ENCODE measurements around the gene PSRC1. TPM values are rescaled to one million over a fixed set of nuclear protein-coding genes. Genes with fewer than 3 reads are reported as not detected.
A peak's percentile ranks its signal among the peaks of the same experiment; 100 is the strongest.

PSRC1 gene
- total RNA-seq, 2 experiments from 2014 or later, result 40.7 to 42.7 TPM

- ChIA-PET POLR2A (no interaction called here), CTCF (ENCODE audit: unreplicated experiment) (no interaction called here)
- H3K9me3 ChIP-seq (ENCODE audit: low read length), result no peaks in the 10 kb centered on the region
- no peak for DNase-seq (ENCODE audit: low spot score)
- no TSS peak for BruUV-seq (replicated peaks)
- intact Hi-C loops (cut with micrococcal nuclease; ENCODE audit: unreplicated experiment), result no loop called here
- no peaks in the 10 kb centered on the region for H3K4me1 ChIP-seq (ENCODE audit: insufficient read depth, low read length, poor library complexity, severe bottlenecking)
- H3K27ac ChIP-seq (ENCODE audit: low read depth, low read length, poor library complexity, severe bottlenecking), result no peak overlapping the region
- H3K9me2 ChIP-seq (ENCODE audit: insufficient read depth, low read length), result no peaks in the 10 kb centered on the region
- H3K4me3 ChIP-seq (ENCODE audit: low read depth, low read length, poor library complexity, severe bottlenecking), result no peak overlapping the region
- TF ChIP-seq, protein P1, sequence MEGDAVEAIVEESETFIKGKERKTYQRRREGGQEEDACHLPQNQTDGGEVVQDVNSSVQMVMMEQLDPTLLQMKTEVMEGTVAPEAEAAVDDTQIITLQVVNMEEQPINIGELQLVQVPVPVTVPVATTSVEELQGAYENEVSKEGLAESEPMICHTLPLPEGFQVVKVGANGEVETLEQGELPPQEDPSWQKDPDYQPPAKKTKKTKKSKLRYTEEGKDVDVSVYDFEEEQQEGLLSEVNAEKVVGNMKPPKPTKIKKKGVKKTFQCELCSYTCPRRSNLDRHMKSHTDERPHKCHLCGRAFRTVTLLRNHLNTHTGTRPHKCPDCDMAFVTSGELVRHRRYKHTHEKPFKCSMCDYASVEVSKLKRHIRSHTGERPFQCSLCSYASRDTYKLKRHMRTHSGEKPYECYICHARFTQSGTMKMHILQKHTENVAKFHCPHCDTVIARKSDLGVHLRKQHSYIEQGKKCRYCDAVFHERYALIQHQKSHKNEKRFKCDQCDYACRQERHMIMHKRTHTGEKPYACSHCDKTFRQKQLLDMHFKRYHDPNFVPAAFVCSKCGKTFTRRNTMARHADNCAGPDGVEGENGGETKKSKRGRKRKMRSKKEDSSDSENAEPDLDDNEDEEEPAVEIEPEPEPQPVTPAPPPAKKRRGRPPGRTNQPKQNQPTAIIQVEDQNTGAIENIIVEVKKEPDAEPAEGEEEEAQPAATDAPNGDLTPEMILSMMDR (conservative IDR thresholded peaks at IDR 0.05; ENCODE audit: low read length), result no peak
- TF ChIP-seq EZH2phosphoT487 (IDR thresholded peaks at IDR 0.05; ENCODE audit: borderline replicate concordance, low read depth, low read length), result no peak
- H2AFZ ChIP-seq (ENCODE audit: low read length), result no peak overlapping the region
- H3K4me2 ChIP-seq (ENCODE audit: low read length), result no peak overlapping the region
- H3K79me2 ChIP-seq (ENCODE audit: insufficient read depth, low read depth, low read length), result no peaks in the 10 kb centered on the region
- no peaks in the 10 kb centered on the region for H4K20me1 ChIP-seq (ENCODE audit: insufficient read depth, low read length)
- H3K36me3 ChIP-seq (ENCODE audit: insufficient read depth, low read length), result peaks cover 84% of the 10 kb centered on the region
Observed at GRCh38 chr1:109235137-109235536, 47.8 kb downstream of the PSRC1 start.

GRCh38 chr1:109231066-109231465, 51.9 kb downstream of the PSRC1 start:
- H3K4me3 ChIP-seq (ENCODE audit: low read depth, low read length, poor library complexity, severe bottlenecking), result no peak overlapping the region
- H3K9me3 ChIP-seq (ENCODE audit: low read length), result no peaks in the 10 kb centered on the region
- no peak overlapping the region for H3K27ac ChIP-seq (ENCODE audit: low read depth, low read length, poor library complexity, severe bottlenecking)
- ChIA-PET CTCF (ENCODE audit: unreplicated experiment) (interaction anchor here (0.9 kb wide), 1 partner anchor 9 kb away, joined by 3 read pairs; no protein-coding TSS in a partner anchor), POLR2A (interaction anchor here (1.1 to 1.4 kb wide), 2 partner anchors 13 to 14 kb away, joined by 3 read pairs; no protein-coding TSS in a partner anchor)
- H3K4me2 ChIP-seq (ENCODE audit: low read length), result no peak overlapping the region
- H3K9me2 ChIP-seq (ENCODE audit: insufficient read depth, low read length), result no peaks in the 10 kb centered on the region
- H4K20me1 ChIP-seq (ENCODE audit: insufficient read depth, low read length), result no peaks in the 10 kb centered on the region
- TF ChIP-seq, protein P1 (conservative IDR thresholded peaks at IDR 0.05; ENCODE audit: low read length), result no peak
- H3K4me1 ChIP-seq (ENCODE audit: insufficient read depth, low read length, poor library complexity, severe bottlenecking), result no peaks in the 10 kb centered on the region
- intact Hi-C loops (cut with micrococcal nuclease; ENCODE audit: unreplicated experiment), result no loop called here
- H3K36me3 ChIP-seq (ENCODE audit: insufficient read depth, low read length), result peaks cover 89% of the 10 kb centered on the region
- 0 out of 2 replicates have a peak, but pooled peaks cover 3% of the 10 kb centered on the region for H3K79me2 ChIP-seq (ENCODE audit: insufficient read depth, low read depth, low read length)
- H2AFZ ChIP-seq (ENCODE audit: low read length), result no peak overlapping the region
- TSS peak; percentile 46 for BruUV-seq (replicated peaks)
- no peak for DNase-seq (ENCODE audit: low spot score)

Other genes with a start within 250 kb of the PSRC1 start
- 6.6 and 11.0 TPM in 2 replicates for gene WDR47, start 241.0 kb downstream of the PSRC1 start, total RNA-seq (2014; rRNA removed; shearing (Covaris generic))
- gene WDR47, start 241.0 kb downstream of the PSRC1 start, total RNA-seq (2022), result 9.4 and 12.0 TPM in 2 replicates
- 7.6 and 8.3 TPM in 2 replicates for gene TAF13, start 207.1 kb downstream of the PSRC1 start, total RNA-seq (2014; rRNA removed; shearing (Covaris generic))
- gene TAF13, start 207.1 kb downstream of the PSRC1 start, total RNA-seq (2022), result 22.7 and 27.2 TPM in 2 replicates
- gene TMEM167B, start 192.4 kb downstream of the PSRC1 start, total RNA-seq (2014; rRNA removed; shearing (Covaris generic)), result 12.3 and 14.9 TPM in 2 replicates
- gene TMEM167B, start 192.4 kb downstream of the PSRC1 start, total RNA-seq (2022), result 21.0 and 21.2 TPM in 2 replicates
- not detected in 2 replicates for gene ELAPOR1, start 169.0 kb downstream of the PSRC1 start, total RNA-seq (2014; rRNA removed; shearing (Covaris generic))
- 0.35 TPM in 1 of 2 replicates, not detected in the other for gene ELAPOR1, start 169.0 kb downstream of the PSRC1 start, total RNA-seq (2022)
- gene SARS1, start 69.2 kb downstream of the PSRC1 start, total RNA-seq (2014; rRNA removed; shearing (Covaris generic)), result 277 and 295 TPM in 2 replicates
- gene SARS1, start 69.2 kb downstream of the PSRC1 start, total RNA-seq (2022), result 290 and 323 TPM in 2 replicates
- gene CELSR2, start 33.6 kb downstream of the PSRC1 start, total RNA-seq (2014; rRNA removed; shearing (Covaris generic)), result 5.0 and 6.9 TPM in 2 replicates
- 12.5 and 13.0 TPM in 2 replicates for gene CELSR2, start 33.6 kb downstream of the PSRC1 start, total RNA-seq (2022)
- gene MYBPHL, start 23.9 kb upstream of the PSRC1 start, total RNA-seq (2014; rRNA removed; shearing (Covaris generic)), result 0.16 TPM in 1 of 2 replicates, not detected in the other
- 0.35 TPM in 1 of 2 replicates, not detected in the other for gene MYBPHL, start 23.9 kb upstream of the PSRC1 start, total RNA-seq (2022)
- gene SORT1, start 114.8 kb upstream of the PSRC1 start, total RNA-seq (2014; rRNA removed; shearing (Covaris generic)), result 16.2 and 21.8 TPM in 2 replicates
- gene SORT1, start 114.8 kb upstream of the PSRC1 start, total RNA-seq (2022), result 40.8 and 45.5 TPM in 2 replicates
- gene PSMA5, start 143.3 kb upstream of the PSRC1 start, total RNA-seq (2014; rRNA removed; shearing (Covaris generic)), result 46.3 and 53.3 TPM in 2 replicates
- 141 and 152 TPM in 2 replicates for gene PSMA5, start 143.3 kb upstream of the PSRC1 start, total RNA-seq (2022)
- not detected in 2 replicates for gene SYPL2, start 183.4 kb upstream of the PSRC1 start, total RNA-seq (2014; rRNA removed; shearing (Covaris generic))
- not detected in 2 replicates for gene SYPL2, start 183.4 kb upstream of the PSRC1 start, total RNA-seq (2022)
- 6.5 and 13.1 TPM in 2 replicates for gene ATXN7L2, start 200.8 kb upstream of the PSRC1 start, total RNA-seq (2014; rRNA removed; shearing (Covaris generic))
- gene ATXN7L2, start 200.8 kb upstream of the PSRC1 start, total RNA-seq (2022), result 8.2 and 9.6 TPM in 2 replicates
- gene CYB561D1, start 210.9 kb upstream of the PSRC1 start, total RNA-seq (2014; rRNA removed; shearing (Covaris generic)), result 5.8 and 6.2 TPM in 2 replicates
- 10.5 and 11.3 TPM in 2 replicates for gene CYB561D1, start 210.9 kb upstream of the PSRC1 start, total RNA-seq (2022)
- 0.16 and 0.33 TPM in 2 replicates for gene AMIGO1, start 226.6 kb upstream of the PSRC1 start, total RNA-seq (2014; rRNA removed; shearing (Covaris generic))
- gene AMIGO1, start 226.6 kb upstream of the PSRC1 start, total RNA-seq (2022), result 0.15 and 0.17 TPM in 2 replicates

Data from OCI-LY7 (cell line).